ENCODE measurements around the gene ADAM19.

The ADAM19 gene

DNA sequence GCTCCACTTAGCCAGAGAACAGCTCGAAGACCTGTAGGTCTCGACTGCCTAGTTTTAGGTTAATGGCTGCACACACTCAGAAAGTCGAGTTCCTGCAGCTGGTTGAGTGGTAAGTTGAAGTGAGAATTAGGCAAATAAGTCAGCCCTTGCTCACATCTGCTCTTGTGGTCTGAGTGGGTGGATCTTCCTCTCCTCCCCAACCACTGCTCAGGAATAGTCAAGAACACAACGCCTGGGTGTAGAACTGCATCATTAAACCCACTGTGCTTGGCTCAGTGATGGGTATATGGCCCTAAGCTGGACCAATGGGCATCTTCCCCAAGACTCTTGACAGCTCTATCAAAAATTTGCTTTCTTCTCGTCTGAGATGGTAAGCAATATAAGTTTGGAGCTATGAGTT is 20.9 kb upstream of the ADAM19 start:
- no peak for DNase-seq

- DNase-seq: no peak
Measured at GRCh38 chr5:157594675-157595459, 19.3 kb upstream of the ADAM19 start.

- DNase-seq: no peak
Measured at GRCh38 chr5:157594257-157594656, 18.7 kb upstream of the ADAM19 start.

GRCh38 chr5:157593052-157593757 is 17.6 kb upstream of the ADAM19 start:
- DNase-seq: no peak

DNA sequence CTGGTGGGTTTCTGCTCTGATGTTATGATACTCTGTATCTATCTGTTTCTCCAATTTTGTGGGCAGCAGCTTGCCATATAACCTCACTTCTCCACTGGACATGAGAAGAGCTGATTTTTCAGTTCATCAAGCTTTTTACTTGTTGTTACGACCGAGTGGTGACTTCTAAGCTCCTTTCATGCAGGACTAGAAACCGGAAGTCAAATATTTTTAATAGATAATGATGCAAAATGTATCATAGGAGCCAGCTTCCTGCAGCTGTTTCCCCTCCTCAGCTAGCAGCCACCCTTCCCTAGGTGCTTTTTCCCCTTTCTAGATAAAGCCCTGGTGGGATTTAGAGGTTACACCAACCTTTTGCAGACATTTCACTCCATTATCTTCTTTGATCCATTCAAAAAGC is 17.0 kb upstream of the ADAM19 start:
- no peak for DNase-seq

- no peak for DNase-seq
Measured at GRCh38 chr5:157590478-157590877, 14.9 kb upstream of the ADAM19 start.

DNA sequence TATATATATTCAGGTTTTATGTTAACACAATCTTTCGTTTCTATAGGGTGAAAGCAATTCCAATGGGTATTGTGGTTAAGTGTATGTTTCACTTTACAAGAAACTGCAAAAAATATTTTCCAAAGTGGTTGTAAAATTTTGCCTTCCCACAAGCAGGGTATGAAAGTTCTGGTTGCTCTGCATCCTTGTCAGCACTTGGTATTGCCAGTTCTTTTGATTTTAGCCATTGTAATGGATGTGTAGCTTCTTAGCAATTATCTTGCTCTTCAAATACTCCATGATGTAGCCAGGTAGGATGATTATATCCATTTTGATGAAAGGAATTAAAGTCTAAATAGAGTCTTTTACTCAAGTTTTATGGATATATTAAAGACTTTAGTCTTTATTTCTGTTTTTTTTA is 9.1 kb upstream of the ADAM19 start:
- no peak for DNase-seq

GRCh38 chr5:157582731-157583620 is 7.4 kb upstream of the ADAM19 start:
- no peak for DNase-seq

- DNase-seq: no peak
Measured at GRCh38 chr5:157581901-157582300, 6.3 kb upstream of the ADAM19 start.

DNA sequence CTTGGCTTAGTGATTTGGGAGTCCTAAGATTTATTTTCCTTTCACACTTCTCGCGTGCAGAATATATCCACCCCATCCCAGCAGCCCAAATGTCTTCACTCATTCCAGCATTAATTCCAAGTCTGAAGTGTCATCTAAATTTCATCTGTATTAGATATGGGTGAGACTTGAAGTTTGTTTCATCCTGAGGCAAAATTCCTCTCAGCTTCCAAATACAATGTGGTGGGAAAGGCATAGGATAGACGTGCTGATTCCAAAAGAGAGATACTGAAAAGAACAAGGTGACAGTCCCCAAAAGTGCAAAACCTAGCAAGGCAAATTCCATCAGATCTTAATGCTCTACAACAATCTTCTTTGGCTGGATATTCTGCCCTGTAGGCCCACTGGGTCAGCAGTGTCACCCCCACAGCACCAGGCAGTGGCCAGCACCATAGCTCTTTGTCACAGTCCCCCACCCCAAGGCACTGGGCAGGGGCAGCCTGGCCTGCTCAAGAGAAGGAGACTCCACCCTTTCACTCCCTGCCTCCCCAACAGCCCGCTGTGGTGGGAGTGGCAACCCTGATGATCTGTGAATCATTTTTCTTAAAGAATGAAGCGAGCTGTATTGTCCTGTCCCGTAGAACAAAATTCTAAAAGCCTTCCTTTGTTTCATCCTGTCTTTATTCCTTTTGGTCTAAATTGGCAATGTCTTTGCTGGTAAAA is 2.7 kb upstream of the ADAM19 start:
- DNase-seq: no peak

GRCh38 chr5:157576678-157577077 is 1.1 kb upstream of the ADAM19 start:
- no peak for DNase-seq

DNA sequence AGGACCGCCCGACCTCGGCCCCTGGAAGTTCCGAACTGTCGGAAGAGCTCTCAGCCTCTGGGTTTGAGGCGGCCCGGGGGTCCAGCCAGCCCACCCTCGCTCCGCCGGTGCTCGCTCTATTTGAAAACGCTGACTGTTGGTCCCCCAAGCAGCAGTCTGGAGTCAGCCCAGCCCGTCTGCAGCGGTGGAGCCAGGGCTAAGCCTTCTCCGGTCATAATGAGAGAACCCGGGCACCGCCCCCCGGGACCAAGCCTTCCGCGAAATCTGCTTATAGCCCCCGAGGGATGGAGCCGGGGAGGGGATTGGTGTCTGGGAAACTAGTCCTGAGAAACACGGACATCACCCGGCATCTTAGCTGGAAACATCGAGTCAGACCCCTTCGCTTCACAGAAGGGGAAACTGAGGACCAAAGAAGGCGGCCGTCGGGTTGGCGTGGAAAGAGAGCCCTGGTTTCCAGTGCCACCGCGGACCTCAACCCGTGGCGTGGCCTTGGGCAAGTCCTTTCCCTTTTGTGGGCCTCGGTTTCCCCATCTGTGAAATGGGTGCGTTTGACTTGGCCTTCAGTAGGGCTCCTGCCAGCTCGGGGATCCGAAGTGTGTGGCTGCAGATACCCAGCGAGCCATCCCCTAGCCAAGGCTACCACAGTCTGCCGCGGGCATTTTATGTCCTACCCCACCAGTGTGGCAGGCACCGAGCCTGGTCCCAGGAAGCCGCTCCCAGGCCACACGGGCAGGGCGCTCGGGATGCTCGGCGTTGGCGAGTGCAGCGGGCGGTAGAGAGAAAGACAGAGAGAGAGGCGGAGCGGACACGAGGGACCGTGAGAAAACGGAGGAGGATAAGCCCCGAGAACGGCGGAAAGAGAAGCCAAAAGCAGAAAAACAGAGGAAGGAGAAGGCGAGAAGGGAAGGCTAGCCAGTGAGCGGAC is 857 bp downstream of the ADAM19 start:
- DNase-seq: no peak

- no peak for DNase-seq
Measured at GRCh38 chr5:157571357-157571827, 4.2 kb downstream of the ADAM19 start.

GRCh38 chr5:157570531-157571200 is 4.9 kb downstream of the ADAM19 start:
- no peak for DNase-seq

GRCh38 chr5:157568720-157569119 is 6.9 kb downstream of the ADAM19 start:
- DNase-seq: no peak

DNA sequence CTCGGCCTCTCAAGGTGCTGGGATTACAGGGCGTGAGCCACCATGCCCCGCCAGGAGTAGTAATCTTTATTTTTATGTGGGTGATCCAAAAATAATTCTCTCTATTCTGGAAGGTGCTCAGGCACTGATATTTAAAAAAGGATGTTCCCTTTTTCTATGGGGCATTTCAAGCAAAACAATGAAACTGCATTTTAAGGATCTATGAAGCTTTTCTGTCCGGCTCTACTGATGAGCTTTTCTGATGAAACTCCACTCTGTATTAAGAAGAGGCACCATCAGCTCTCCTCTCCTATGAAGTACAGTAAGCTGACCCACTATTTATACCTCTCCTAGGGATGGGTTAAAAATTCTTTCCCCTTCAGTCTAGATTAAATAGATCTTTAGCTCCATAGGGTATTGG is 7.4 kb downstream of the ADAM19 start:
- no peak for DNase-seq

DNA sequence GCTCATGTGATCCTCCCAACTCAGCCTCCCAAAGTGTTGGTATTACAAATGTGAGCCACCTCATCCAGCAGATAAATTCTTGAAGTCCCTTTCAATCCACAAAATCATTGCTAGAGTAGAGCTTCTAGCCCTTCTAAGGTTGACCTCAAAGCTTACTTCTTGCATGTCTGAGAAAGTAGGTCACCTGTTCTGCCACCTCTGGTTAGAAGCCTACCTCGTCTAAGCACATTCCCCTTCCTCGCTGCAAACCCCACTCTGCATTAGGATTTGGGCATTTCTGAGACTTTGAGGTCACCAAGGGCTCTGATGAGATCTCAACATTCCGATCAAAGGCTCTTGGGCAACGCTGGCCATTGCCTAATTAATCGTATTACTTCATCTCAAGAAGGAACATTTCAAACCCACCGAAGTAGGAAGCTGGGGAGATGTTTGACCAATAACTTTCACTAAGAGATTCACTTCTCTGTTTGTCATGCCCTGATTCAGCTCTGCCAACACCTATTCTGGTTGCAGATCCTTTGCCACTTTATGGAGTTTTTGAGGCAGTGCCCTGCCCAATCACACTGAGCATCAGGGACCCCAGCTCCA is 8.6 kb downstream of the ADAM19 start:
- DNase-seq: no peak

GRCh38 chr5:157563929-157564716 is 11.5 kb downstream of the ADAM19 start:
- no peak for DNase-seq

DNA sequence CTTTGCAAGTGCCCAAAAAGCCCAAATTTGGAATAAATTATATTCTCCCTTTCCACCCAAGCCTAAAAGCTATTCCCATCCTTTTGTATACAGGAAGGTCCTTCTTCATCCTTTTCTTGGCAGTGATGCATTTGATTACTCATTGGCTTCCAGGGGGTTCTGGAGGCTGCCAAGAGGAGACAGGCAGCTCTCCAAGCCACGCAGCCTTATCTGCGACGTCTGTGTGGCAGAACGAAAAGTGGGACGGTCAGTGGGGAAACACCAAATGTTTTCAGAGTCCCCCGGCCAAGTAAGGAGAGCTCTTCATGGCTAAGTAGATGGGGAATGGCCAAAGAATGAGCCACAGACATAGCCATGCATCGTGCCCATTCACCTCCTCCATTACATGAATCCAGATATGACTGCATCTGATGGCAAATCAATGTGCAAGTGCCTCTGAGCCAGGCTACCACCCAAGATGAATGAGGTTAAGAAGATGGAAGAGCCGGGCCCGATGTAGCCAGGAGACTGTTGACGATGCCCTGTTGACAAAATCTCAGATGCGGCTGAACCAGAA is 12.1 kb downstream of the ADAM19 start:
- DNase-seq: no peak

Data from NCI-H1105 treated with DMSO at 0.1 percent for 48 hours (cell line).